ENCODE measurements around the gene DST.

The DST gene

GRCh38 chr6:56430629-56431600 is 211.8 kb downstream of the DST start:
- no peak for DNase-seq

GRCh38 chr6:56424542-56425083 is 218.1 kb downstream of the DST start:
- no peak for DNase-seq

- DNase-seq = no peak
These were observed 218.6 kb downstream of the DST start for GRCh38 chr6:56424064-56424463.

DNA sequence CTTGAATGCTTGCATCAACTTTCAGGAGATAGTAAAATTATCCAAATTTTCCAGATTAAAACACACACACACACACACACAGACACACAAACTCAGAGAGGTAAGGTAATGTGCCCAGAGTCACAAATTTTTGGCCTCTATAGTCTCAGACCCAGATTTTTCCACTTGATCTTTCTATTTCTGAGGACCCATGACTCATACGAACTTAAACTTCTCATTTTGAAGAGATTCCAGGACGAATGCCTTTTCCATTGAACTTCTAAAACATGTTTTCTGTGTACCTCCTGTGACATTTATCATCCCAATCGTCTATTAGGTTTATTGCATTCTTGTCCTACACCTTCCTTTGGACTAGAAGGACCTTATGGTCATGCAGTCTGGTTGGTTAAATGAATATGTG is 222.4 kb downstream of the DST start:
- DNase-seq = no peak

GRCh38 chr6:56419191-56419590 is 223.5 kb downstream of the DST start:
- no peak for DNase-seq

DNA sequence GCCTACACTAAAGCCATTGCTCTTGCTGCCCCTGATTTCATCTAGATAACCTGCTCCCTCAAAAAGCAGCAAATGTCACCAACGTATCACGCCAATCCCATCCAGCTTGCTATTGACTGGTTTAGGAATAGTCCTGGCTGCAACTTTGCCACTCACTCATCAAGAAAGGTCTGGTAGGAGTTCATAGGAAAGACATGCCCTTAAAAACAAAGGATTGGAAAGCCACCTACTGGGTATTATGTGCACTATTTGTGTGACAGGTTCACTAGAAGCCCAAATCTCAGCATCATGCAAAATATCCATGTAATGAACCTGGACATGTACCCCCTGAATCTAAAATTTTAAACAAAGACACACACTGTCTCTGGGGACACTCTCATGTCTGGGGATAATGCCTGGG is 224.9 kb downstream of the DST start:
- DNase-seq = no peak

DNA sequence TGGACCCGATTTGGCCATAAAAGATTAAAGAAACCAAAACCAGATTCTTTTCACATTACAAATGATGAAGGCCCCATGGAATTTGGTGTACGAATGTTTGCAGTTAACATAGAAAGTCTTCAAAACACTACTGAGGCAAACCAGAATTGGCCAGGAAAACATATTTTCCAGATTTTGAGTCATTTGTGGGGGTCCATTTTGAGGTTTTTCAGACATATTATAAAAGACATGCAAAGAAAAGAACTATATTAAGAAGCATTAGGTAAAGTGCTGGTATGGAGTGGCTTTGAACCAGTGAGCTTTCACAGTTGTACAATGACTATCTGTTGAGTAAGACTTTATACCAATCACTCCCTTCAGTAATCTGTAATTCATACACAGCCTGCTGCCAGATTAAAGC is 226.4 kb downstream of the DST start:
- no peak for DNase-seq

DNA sequence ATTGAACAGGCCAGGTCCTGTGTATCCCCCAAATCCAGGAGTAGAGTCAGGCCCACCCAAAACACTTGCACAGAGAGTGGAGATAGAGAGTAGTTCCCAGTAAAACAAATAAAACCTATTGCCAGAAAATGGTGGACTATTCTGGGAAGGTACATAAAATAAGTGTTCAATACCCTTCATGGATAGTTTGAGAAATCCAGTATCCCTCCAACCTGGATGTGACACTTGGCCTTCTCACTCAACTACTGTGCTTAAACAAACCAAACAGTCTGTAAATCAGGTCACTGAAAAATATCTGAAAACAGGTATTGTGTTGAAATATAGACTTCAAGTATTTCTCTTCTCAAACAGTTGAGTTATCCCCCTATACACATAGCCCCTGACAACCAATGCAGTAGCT is 233.7 kb downstream of the DST start:
- DNase-seq = no peak

All from Kasumi-1 (cell line).